GM19043 (cell line): ENCODE results near the gene PIK3R5.
"Not testable (repeated sequence)": the region's sequence is repeated elsewhere in the genome, so short reads cannot be mapped to it uniquely, and the experiment has no call there.

Source experiments
- ATAC-seq: cut with Tn5 transposase; IDR thresholded peaks from one replicate; pipeline ENCODE4 v1.9.1; 2021; ENCODE audit warnings: low read depth; ENCODE audit not compliant: unreplicated experiment

The PIK3R5 gene

GRCh38 chr17:8965394-8966168, at the start of gene PIK3R5:
Gene PIK3R5, minus strand, starts transcription at chr17:8965707. Its CDS starts 54,213 bp downstream, at chr17:8911494.
- no peak for ATAC-seq

- ATAC-seq = no peak
Measured at GRCh38 chr17:9011001-9011400, 45.5 kb upstream of the PIK3R5 start.

GRCh38 chr17:9009737-9010136, 44.2 kb upstream of the PIK3R5 start:
- ATAC-seq = no peak

GRCh38 chr17:9009096-9009495, 43.6 kb upstream of the PIK3R5 start:
- ATAC-seq = no peak

- ATAC-seq = no peak
Measured at GRCh38 chr17:9007052-9007714, 41.7 kb upstream of the PIK3R5 start.

GRCh38 chr17:9006175-9006767, 40.8 kb upstream of the PIK3R5 start:
- no peak for ATAC-seq

- ATAC-seq = no peak
Measured at GRCh38 chr17:9004961-9005285, 39.4 kb upstream of the PIK3R5 start.

- no peak for ATAC-seq
Measured at GRCh38 chr17:9004132-9004960, 38.8 kb upstream of the PIK3R5 start.

- ATAC-seq = no peak
Measured at GRCh38 chr17:9003355-9004131, 38.0 kb upstream of the PIK3R5 start.

GRCh38 chr17:9002606-9003354, 37.3 kb upstream of the PIK3R5 start:
- no peak for ATAC-seq

GRCh38 chr17:9002227-9002605, 36.7 kb upstream of the PIK3R5 start:
- ATAC-seq = no peak

GRCh38 chr17:9001559-9001958, 36.1 kb upstream of the PIK3R5 start:
- ATAC-seq = no peak

GRCh38 chr17:8997994-8998628, 32.6 kb upstream of the PIK3R5 start:
- no peak for ATAC-seq

- ATAC-seq = no peak
Measured at GRCh38 chr17:8995711-8996110, 30.2 kb upstream of the PIK3R5 start.

GRCh38 chr17:8994319-8994718, 28.8 kb upstream of the PIK3R5 start:
- ATAC-seq = no peak

- ATAC-seq = no peak
Measured at GRCh38 chr17:8991514-8992285, 26.2 kb upstream of the PIK3R5 start.

GRCh38 chr17:8988263-8988935, 22.9 kb upstream of the PIK3R5 start:
- ATAC-seq = not testable (repeated sequence)

GRCh38 chr17:8986295-8986694, 20.8 kb upstream of the PIK3R5 start:
- no peak for ATAC-seq
